ENCODE measurements around the gene ANKRD7.

The ANKRD7 gene

GRCh38 chr7:118286131-118286530, 61.6 kb downstream of the ANKRD7 start:
- Histone ChIP-seq H3K27ac (replicated peaks) (no peak overlapping the region), H3K4me3 (replicated peaks; ENCODE audit: insufficient read depth, low read length) (no peak overlapping the region), H3K27me3 (ENCODE audit: insufficient read depth, poor library complexity, severe bottlenecking) (no peaks in the 10 kb centered on the region)
- DNase-seq (ENCODE audit: low read depth in 1 of 2, low spot score in 1 of 2): no peak
- TF ChIP-seq SPI1 (IDR thresholded peaks at IDR 0.05; ENCODE audit: borderline replicate concordance, low read depth): no peak
- TF ChIP-seq, protein P1, sequence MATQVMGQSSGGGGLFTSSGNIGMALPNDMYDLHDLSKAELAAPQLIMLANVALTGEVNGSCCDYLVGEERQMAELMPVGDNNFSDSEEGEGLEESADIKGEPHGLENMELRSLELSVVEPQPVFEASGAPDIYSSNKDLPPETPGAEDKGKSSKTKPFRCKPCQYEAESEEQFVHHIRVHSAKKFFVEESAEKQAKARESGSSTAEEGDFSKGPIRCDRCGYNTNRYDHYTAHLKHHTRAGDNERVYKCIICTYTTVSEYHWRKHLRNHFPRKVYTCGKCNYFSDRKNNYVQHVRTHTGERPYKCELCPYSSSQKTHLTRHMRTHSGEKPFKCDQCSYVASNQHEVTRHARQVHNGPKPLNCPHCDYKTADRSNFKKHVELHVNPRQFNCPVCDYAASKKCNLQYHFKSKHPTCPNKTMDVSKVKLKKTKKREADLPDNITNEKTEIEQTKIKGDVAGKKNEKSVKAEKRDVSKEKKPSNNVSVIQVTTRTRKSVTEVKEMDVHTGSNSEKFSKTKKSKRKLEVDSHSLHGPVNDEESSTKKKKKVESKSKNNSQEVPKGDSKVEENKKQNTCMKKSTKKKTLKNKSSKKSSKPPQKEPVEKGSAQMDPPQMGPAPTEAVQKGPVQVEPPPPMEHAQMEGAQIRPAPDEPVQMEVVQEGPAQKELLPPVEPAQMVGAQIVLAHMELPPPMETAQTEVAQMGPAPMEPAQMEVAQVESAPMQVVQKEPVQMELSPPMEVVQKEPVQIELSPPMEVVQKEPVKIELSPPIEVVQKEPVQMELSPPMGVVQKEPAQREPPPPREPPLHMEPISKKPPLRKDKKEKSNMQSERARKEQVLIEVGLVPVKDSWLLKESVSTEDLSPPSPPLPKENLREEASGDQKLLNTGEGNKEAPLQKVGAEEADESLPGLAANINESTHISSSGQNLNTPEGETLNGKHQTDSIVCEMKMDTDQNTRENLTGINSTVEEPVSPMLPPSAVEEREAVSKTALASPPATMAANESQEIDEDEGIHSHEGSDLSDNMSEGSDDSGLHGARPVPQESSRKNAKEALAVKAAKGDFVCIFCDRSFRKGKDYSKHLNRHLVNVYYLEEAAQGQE (IDR thresholded peaks at IDR 0.05; ENCODE audit: insufficient replicate concordance, low read depth): no peak
- no peak for TF ChIP-seq GABPA (IDR thresholded peaks at IDR 0.05; ENCODE audit: low read depth)
- TF ChIP-seq, protein P2, sequence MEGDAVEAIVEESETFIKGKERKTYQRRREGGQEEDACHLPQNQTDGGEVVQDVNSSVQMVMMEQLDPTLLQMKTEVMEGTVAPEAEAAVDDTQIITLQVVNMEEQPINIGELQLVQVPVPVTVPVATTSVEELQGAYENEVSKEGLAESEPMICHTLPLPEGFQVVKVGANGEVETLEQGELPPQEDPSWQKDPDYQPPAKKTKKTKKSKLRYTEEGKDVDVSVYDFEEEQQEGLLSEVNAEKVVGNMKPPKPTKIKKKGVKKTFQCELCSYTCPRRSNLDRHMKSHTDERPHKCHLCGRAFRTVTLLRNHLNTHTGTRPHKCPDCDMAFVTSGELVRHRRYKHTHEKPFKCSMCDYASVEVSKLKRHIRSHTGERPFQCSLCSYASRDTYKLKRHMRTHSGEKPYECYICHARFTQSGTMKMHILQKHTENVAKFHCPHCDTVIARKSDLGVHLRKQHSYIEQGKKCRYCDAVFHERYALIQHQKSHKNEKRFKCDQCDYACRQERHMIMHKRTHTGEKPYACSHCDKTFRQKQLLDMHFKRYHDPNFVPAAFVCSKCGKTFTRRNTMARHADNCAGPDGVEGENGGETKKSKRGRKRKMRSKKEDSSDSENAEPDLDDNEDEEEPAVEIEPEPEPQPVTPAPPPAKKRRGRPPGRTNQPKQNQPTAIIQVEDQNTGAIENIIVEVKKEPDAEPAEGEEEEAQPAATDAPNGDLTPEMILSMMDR (IDR thresholded peaks at IDR 0.05; ENCODE audit: insufficient read depth, low read length): no peak
- no peak for TF ChIP-seq POLR2AphosphoS5 (IDR thresholded peaks at IDR 0.05; ENCODE audit: low read depth)

- H3K4me3 ChIP-seq (replicated peaks; ENCODE audit: insufficient read depth, low read length): no peak overlapping the region
These were observed 63.6 kb downstream of the ANKRD7 start for GRCh38 chr7:118288098-118288497.

DNA sequence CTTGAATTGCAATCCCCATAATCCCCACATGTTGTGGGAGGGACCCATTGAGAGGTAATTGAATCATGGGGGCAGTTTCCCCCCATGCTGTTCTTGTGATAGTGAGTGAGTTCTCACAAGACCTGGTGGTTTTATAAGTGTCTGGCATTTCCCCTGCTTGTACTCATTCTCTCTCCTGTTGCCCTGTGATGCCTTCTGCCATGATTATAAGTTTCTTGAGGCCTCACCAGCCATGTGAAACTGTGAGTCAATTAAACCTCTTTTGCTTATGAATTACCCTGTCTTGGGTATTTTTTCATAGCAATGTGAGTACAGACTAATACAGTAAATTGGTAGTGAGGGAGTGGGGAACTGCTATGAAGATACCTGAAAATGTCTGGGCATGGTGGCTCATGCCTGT, 65.0 kb downstream of the ANKRD7 start:
- Histone ChIP-seq H3K27ac (replicated peaks) (no peak overlapping the region), H3K4me3 (replicated peaks; ENCODE audit: insufficient read depth, low read length) (no peak overlapping the region), H3K27me3 (ENCODE audit: insufficient read depth, poor library complexity, severe bottlenecking) (no peaks in the 10 kb centered on the region)
- DNase-seq (ENCODE audit: low read depth in 1 of 2, low spot score in 1 of 2): no peak
- TF ChIP-seq GABPA (IDR thresholded peaks at IDR 0.05; ENCODE audit: low read depth) (no peak), POLR2AphosphoS5 (IDR thresholded peaks at IDR 0.05; ENCODE audit: low read depth) (no peak), SPI1 (IDR thresholded peaks at IDR 0.05; ENCODE audit: borderline replicate concordance, low read depth) (no peak)
- TF ChIP-seq, protein P2 (IDR thresholded peaks at IDR 0.05; ENCODE audit: insufficient read depth, low read length): no peak
- TF ChIP-seq, protein P1 (IDR thresholded peaks at IDR 0.05; ENCODE audit: insufficient replicate concordance, low read depth): no peak

More at GRCh38 chr7:118288098-118288497, 63.6 kb downstream of the ANKRD7 start:
- peak; percentile 54 to 73 for DNase-seq (ENCODE audit: low read depth in 1 of 2, low spot score in 1 of 2)
- TF ChIP-seq, protein P1 (IDR thresholded peaks at IDR 0.05; ENCODE audit: insufficient replicate concordance, low read depth): no peak
- TF ChIP-seq SPI1 (IDR thresholded peaks at IDR 0.05; ENCODE audit: borderline replicate concordance, low read depth): peak; percentile 62; the same call in 1 of the 2 replicates
- Histone ChIP-seq H3K27ac (replicated peaks) (no peak overlapping the region), H3K27me3 (ENCODE audit: insufficient read depth, poor library complexity, severe bottlenecking) (no peaks in the 10 kb centered on the region)
